ENCODE data around the gene POLD3. TPM values are rescaled to one million over a fixed set of nuclear protein-coding genes. Genes with fewer than 3 reads are reported as not detected.
A peak's percentile ranks its signal among the peaks of the same experiment; 100 is the strongest.

Gene POLD3, protein sequence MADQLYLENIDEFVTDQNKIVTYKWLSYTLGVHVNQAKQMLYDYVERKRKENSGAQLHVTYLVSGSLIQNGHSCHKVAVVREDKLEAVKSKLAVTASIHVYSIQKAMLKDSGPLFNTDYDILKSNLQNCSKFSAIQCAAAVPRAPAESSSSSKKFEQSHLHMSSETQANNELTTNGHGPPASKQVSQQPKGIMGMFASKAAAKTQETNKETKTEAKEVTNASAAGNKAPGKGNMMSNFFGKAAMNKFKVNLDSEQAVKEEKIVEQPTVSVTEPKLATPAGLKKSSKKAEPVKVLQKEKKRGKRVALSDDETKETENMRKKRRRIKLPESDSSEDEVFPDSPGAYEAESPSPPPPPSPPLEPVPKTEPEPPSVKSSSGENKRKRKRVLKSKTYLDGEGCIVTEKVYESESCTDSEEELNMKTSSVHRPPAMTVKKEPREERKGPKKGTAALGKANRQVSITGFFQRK
- 18.7 and 20.3 TPM in 2 replicates for total RNA-seq (2014; rRNA removed; shearing (Covaris generic))

DNA sequence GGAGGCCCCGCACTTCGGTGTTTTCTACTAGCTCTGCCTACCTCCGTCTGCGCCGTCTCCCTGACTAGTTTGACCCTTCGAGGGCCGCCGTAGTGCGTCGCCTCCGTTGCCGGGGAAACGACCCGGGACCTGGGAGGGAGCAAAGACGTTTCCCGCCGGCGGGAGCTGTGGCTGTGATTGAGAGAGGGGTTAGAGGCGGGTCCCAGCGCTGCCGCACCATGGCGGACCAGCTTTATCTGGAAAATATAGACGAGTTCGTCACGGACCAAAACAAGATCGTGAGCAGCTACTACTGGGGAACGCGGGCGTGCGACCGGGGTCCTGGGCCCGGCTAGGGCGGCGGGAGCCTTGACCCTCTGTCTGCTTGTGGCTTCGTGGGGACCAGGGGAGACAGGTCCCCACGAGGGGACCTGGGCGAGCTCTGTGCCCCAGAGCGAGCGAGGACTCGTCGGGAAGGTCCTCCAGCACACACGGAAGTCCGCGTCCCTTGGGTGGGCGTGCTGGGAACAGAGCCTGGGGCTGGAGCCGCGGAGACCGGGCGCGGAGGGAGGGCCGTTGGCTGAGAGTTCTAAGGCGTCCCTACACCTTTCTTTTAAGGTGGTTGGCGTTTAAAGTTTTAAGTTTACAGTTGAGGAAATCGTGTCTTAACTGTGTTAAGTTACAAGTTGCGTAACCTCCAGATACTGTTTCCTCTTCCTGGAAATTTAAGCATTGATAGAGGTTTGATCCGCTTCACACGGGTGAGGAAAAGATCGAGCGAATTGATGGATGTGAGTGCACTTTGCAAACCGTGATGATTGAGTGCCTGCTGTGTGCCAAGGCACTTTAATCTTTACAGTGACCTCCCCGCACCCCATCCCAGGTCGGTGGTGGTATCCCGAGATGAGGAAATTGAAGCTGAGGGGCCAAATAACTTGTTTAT, at the start of gene POLD3:
POLD3 (plus strand) TSS at position 142 of the 922 bp plus-strand sequence; CDS start at position 219, 77 bp downstream.
- peak; percentile 84 for DNase-seq (ENCODE audit: low spot score)

DNA sequence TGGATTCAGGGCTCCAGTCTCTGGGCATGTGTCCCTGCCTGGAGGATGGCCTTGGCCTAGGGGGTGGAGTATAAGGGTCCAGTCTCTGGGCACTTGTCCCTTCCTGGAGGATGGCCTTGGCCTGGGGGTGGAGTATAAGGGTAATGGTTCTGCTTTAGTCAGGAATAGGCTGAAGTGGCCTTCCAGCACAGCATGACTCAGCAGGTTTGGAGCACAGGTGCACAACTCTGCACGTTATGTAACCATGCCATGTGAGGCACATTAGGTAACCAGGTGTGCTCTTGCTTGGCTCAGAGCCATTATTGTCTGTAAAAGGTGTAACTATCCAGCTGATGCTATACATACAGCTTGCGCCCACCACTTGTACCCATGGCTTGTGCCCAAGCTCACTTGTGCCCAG, 48.4 kb upstream of the POLD3 start:
- DNase-seq (ENCODE audit: low spot score), result no peak

DNA sequence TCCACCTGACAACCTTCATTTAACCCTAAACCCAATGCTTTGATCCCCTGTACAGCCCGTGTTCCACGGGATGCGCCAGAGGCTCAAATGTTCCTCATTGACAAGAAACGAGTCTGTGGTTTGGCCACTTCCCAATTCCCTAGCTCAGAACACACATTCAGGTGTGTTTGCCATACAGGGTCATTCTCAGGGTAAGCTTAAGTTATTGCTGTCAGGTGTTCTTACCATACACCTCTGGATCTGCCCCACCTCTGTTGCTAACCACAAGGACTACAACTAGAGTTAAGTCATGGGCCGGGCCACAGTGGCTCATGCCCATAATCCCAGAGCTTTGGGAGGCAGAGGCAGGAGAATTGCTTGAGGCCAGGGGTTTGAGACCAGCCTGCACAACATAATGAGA, 45.6 kb upstream of the POLD3 start:
- DNase-seq (ENCODE audit: low spot score), result no peak

DNA sequence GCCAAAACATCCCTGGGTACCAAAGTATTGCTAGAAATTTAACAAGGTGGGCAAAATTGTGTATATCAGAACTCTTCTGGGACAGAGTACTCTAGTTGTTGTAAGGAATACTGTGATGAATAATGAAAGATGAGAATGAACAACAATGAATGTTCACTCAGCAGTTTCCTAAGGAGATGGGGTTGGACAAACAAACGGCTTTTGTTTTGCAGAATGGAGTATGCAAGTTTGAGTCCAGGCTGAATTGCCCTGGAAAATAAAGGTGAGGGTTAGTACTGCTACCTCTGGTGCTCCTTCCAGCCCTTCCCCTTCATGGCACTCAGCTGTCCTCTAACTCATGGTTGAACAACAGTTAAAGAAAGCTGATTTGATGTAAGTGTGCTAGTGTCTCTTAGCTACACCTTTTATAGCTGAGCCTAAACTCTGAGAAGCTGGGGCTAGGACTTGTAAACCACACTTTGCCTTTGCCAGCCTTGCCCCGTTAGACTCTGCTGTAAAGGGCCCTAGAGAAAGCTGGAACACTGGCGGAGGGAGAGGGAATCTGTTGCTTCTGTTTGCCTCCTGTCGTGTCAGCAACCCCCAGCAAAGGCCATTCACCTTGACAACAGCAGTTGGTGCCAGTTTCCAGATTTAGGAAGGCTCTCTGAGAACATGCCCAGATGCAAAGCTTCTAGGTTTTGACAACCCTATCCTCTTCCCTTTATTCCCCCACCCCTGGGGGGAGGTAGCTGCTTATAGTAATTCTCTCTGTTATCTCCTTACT, 41.2 kb upstream of the POLD3 start:
- DNase-seq (ENCODE audit: low spot score), result no peak

DNA sequence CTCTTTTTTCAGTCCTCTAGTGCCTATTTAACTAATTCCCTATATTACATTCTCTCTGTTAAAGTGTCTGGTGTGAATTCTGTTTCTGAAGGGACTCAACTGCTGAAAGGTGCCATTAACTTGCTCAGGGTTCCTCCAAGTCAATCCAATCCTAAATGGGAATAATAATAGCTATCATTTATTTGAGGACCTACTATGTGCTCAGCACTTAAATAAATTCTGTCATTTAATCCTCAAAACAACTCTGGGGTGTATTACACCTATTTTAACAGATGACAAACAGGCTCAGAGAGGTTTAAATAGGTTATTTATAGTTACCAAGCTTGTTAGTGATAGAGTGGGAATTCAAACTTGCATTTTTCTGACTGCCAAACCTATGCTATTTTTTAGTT, 40.6 kb upstream of the POLD3 start:
- no peak for DNase-seq (ENCODE audit: low spot score)

DNA sequence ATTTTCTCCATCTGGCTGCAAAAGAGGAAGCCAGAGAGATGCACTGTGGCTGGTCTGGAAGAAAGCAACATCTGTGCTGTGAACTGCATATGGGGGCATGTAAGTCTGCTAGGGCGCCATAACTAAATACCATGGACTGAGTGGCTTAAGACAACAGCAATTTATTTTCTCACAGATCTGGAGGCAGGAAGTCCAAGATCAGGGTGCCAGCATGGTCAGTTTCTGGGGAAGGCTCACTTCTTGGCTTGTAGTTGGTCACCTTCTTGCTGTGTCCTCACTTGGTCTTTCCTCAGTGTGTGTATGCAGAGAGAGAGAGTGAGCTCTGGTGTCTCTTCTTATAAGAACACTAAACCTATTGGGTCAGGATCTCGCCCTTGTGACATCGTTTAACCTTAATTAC, 34.9 kb upstream of the POLD3 start:
- DNase-seq (ENCODE audit: low spot score), result no peak

DNA sequence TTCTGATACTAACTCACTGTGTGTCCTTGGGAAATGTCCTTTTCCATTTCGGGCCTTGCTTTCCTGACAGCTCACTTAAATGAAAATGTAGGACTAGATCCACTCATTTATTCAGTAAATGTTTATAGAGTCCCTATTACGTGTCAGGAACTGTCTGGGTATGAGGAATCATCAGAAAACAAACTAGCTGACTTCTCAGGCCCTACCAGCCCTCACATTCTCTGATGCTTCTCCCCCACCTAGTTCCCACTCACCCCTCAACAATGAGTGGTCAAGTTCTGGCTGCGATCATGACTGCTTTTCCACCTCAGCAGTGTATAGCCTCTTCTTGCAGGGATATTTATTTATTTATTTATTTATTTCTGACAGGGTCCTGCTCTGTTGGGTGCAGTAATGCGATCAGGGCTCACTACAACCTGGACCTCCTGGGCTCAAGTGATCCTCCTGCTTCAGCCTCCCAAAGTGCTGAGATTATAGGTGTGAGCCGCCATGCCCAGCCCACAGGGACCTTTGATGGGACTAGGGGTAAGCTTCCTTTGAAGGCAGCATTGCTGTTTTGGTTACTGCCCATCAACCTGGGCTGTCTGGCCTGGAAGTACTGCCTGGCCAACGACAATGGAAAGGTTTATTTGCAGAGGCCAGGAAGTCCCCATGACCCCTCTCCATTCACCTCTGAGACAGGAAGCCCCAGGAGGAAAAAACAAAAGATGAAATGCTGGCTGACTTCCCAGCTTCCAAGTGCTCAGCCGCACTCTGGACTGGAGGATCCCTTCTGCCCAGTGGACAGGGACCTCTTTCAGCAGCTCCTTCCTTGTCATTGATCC, 33.1 kb upstream of the POLD3 start:
- DNase-seq (ENCODE audit: low spot score), result no peak

DNA sequence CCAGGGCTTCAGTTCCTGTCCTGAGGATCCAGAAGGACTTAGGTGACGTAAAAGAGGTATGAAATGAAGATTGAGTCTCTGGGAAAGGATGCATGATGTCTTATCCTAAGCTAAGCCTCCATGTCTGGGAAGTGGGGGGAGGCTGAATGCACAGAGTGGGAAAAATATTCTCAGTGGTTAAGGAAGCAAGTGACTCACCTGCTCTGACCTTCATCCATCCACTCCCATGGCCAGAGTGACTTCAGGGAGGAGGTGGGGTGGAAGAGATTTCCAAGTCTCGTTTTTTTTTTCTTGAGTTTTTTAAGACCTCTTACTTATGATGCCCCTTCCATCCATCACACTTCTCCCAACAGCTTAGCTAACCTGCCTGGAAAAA, 32.5 kb upstream of the POLD3 start:
- DNase-seq (ENCODE audit: low spot score), result no peak

DNA sequence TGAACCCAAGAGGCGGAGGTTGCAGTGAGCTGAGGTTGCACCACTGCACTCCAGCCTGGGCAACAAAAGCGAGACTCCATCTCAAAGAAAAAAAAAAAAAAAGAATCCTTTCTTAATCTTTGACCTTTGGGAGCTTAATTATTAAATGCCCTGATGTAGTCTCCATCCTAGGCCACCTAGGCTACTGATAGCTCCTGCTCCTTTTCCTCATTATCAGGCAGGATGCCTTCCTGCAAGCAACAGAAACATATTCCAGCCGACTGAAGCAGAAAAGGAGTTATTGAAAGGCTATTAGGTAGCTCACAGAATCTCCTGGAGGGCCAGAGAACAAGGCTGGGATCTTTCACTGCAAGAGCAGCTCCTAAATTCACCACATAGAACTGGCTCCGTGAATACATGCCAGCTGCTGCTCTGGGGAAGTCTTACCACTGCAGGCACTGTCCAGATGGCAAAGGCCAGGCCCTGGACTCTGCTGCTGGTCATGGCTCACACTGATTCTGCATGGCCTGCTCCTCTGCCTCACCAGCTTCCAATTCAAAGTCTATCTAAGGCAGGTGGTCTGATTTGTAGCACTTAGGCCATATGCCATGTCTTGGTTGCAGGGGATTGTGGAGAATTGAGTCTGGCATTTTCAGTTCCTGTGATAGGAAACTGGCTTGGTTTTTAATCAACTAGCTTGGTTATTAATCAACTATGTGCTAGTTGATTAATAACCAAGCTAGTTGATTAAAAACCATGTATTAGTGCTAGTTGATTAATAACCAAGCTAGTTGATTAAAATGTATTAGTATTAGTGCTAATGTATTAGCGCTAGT, 26.0 kb upstream of the POLD3 start:
- no peak for DNase-seq (ENCODE audit: low spot score)

DNA sequence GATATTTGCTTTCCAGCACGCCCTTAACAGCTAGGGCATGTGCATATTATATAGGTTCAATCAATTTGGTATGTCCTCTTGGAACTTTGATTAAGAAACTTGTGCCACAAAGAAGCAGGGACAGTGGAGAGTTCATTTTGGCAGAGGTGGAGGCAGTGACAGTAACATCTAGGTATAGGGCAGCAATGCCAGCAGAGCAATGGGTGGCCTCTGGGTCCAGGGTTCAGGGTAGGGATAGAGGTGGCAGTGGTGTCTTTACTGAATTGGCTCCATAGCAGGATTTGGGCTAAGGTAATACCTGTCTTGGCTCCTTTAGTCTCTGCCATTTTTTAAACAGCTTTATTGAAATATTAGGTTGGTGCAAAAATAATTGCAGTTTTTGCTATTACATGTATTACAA, 24.4 kb upstream of the POLD3 start:
- DNase-seq (ENCODE audit: low spot score), result no peak

DNA sequence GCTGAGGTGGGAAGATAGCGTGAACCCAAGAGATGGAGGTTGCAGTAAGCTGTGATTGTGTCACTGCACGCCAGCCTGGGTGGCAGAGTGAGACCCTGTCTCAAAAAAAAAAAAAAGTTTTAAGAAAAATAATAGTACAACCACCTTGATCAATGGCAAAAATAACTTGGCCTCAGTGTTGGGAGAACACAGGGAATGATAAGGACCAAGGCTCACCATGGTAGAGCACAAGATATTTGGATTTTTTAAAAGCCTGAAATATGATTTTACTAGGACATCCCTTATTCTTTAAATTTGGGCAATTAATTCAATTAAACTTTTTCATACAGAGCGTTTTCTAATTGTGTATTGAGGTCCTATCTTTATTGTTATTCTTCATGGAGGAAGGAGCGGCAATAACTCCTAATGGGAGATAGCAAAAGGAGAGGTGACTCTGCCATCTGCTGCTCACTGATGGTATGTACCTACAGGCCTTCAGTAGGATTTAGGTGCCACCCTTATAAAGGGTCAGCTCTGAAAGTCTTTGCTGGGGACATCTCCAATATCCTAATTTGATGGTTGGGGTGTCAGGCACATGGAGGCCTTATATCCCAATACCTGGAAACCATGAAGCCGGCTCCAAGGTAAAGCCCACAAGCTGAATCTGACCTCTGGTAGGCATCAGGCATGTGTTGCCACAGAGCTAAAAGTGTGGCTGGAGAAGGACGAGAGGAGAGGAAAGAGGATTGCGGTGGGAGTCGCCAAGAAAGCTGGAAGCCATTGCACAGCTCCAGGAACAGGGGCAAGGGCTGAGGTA, 21.9 kb upstream of the POLD3 start:
- peak; percentile 49 for DNase-seq (ENCODE audit: low spot score)

DNA sequence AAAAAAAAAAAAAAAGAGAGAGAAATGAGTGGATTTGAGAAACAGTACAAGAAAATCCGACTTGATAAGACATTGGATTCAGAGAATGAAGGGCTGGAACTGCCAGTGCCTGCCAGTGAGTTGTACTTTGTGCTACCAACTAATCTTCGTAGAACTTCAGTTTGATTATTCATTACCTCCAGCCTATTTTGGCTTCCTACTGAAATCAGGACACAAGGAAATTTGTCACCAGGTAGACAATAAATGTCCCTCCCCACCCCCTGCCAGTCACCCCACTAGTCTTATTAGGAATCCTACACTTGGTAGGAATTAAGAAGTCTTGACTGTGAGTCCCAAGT, 21.4 kb upstream of the POLD3 start:
- no peak for DNase-seq (ENCODE audit: low spot score)

DNA sequence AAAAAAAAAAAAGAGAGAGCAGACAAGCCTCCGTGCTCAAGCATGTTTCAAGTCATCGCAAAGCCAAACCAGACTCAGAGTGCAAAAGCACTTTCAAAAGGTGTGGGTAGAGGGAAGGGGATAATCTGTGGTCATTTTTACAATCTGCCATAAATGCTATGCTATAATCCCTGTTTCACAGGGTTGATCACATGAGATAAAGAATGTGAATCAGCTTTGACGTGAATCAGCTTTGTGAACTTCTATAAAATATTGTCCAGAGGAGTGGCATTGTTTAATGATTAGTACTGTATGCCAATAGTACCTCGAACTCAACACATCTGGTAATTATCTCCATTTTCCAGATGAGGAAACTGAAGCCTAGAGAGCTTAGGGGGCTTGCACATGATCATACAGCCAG, 20.0 kb upstream of the POLD3 start:
- no peak for DNase-seq (ENCODE audit: low spot score)

DNA sequence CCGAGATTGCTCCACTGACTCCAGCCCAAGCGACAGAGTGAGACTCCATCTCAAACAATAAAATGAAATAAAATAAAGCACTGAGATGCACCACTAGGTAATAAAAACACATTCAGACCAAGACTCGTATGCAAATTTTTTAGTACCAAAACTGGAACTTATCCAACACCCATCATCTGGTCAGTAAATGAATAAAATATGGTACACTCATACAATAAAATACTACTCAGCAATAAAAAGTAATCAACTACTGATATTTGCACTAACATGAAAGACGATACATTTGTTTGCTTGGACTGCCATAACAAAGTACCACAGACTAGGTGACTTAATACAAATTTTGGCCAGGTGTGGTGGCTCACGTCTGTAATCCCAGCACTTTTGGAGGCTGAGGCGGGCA, 17.8 kb upstream of the POLD3 start:
- DNase-seq (ENCODE audit: low spot score), result no peak

DNA sequence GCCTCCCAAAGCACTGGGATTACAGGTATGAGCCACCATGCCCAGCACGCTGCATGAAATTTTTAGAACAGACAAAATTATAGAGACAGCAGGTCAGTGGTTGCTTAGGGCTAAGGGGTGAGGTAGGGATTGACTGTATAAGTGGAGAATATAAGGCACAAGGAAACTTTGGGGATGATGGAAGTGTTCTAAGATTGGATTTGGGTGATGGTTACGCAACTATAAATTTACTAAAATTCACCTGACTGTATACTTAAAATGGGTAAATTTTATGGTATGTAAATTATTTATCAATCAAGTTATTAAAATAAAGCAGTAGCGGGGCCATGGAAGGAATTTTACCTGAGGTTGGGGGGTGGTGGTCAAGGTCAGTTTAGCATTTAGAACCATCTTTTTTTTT, 16.4 kb upstream of the POLD3 start:
- DNase-seq (ENCODE audit: low spot score), result no peak

DNA sequence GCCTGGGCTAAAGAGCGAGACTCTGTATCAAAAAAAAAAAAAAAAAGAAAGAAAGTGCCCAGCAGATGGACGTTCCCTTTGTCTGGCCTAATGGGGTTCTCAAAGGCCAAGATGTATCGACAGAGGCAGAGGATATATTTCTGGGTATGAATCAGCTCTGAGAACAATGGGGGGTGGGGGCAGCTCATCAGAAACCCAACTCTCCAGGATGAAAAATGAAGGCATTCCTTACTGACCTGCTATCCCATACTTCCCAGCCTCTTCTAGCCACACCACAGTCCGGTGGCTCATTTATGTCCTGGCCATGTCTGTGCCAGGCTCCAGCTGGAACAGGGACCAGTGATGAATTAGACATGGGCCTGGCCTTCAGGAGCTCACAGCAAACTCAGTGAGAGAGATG, 15.2 kb upstream of the POLD3 start:
- DNase-seq (ENCODE audit: low spot score), result no peak

DNA sequence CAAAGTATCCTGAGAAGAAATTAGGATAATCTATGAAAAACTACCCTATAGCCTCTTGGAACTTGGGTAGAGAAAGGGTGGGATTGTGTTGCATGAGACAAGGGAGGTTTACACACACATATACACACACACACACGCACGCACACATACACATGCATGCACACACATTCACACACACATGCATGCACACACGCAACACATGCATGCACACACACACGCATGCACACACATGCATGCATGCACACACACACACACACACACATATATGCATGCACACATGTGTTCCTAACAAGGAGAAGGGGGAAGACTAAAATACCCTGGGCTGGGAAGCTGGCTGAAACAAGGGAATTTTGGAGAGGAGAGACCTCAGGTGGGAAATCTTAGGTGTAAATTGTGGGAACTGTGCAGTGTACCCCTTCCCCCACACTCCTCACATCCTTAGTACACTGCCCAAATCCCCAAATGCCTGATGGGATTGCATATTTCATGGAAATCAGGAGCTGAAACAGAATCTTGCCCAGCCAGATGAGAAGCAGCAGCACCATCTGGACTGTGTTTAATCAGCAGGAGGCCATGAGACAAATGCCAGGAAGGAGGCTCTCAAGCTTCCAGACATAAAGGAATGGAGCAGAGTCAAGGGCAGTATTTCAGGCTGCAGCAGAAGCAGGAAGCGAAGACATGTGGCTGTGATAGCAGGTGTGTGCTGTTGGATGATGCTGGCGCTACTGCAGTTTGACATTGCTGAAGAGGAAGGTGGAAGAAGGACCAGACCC, 14.6 kb upstream of the POLD3 start:
- DNase-seq (ENCODE audit: low spot score), result no peak

DNA sequence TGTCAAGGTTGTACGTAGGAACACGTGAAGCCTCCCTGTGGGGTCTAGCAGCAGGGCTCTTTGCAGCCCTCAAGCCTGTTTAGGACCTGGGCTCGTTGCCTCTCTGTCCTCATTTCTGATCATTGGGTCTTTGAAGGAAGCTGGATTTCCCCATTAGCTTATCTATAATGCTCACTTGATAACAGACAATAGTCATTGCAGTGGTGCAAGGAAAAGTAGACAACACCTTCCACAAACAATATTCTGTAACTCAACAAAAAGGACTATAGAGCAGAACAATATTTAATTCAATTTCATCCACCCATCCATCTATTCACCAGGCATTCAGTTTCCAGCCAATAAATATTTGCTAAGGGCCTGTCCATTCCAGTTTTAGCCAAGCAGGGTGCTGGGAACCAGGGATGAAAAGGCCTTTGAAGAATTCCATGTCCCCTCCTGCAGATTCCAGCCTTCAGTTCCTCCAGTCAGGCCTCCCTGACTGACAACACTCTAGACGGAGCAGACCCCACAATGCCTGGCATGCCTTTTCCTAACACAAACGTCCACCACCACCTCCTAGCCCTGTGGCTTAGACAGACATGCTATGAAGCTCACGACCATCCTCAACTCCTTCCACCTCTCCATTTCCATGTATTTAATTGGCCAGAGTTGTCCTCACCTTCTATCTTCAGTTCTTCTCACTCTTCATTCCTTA, 12.7 kb upstream of the POLD3 start:
- DNase-seq (ENCODE audit: low spot score), result no peak

Measured in H4 (cell line).